Measurements from ENCODE around the gene TBX15.

DNA sequence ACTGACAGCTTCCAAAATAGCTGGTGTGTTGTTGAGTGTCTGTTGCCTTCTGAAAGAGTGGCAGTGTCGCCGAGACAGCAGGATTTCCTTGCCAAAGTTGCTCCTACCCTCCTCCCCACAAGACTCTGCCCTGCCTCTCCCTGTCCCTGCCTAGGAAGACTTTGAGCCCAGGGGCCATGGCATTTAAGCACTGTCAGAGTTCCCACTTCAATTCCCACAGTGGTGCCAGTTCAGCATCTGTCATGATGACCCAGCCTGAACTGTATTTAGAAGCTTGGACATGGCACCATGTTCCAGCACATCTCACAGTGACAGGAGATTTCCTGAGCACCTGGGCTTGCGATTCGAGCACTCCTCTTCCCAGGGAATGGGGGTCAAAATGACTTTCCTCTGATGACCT is 43.6 kb downstream of the TBX15 start:
- no peak for TF ChIP-seq CTCF (conservative IDR thresholded peaks at IDR 0.05; ENCODE audit: low read depth, low read length)
- no peak for TF ChIP-seq EZH2 (IDR thresholded peaks at IDR 0.05; ENCODE audit: borderline replicate concordance, low read depth, low read length, poor library complexity, severe bottlenecking)

Data from A673 (cell line).